Activated CD4-positive, alpha-beta T cell treated with anti-CD3 and anti-CD28 coated beads, Interleukin-10, Interleukin-2, amounts not matched to agents 100 ng/mL and 50 ng/mL, durations not matched to agents 16 hours and 8 hours (primary cell): Measurements from ENCODE around the gene ADAMTS18.
"Not testable (repeated sequence)": the region's sequence is repeated elsewhere in the genome, so short reads cannot be mapped to it uniquely, and the experiment has no call there.

Experiments used
- DNase-seq: peaks from one replicate; pipeline ENCODE4 v3.0.0-alpha.2; 2020

Gene ADAMTS18

GRCh38 chr16:77434530-77435271, at the start of gene ADAMTS18:
Gene ADAMTS18 (minus strand): TSS chr16:77435034. CDS start chr16:77434695, 339 bp downstream.
- no peak for DNase-seq

GRCh38 chr16:77480681-77481315, 46.0 kb upstream of the ADAMTS18 start:
- no peak for DNase-seq

GRCh38 chr16:77472262-77472661, 37.4 kb upstream of the ADAMTS18 start:
- no peak for DNase-seq

GRCh38 chr16:77470851-77471250, 36.0 kb upstream of the ADAMTS18 start:
- DNase-seq: no peak

GRCh38 chr16:77469634-77470033, 34.8 kb upstream of the ADAMTS18 start:
- DNase-seq: no peak

GRCh38 chr16:77468831-77469230, 34.0 kb upstream of the ADAMTS18 start:
- DNase-seq: no peak

GRCh38 chr16:77467821-77468335, 33.0 kb upstream of the ADAMTS18 start:
- DNase-seq: no peak

- DNase-seq: not testable (repeated sequence)
These were observed 28.8 kb upstream of the ADAMTS18 start for GRCh38 chr16:77463659-77464058.

GRCh38 chr16:77462894-77463293, 28.1 kb upstream of the ADAMTS18 start:
- no peak for DNase-seq

GRCh38 chr16:77459534-77460254, 24.9 kb upstream of the ADAMTS18 start:
- no peak for DNase-seq

GRCh38 chr16:77457046-77457445, 22.2 kb upstream of the ADAMTS18 start:
- DNase-seq: no peak

- no peak for DNase-seq
These were observed 17.4 kb upstream of the ADAMTS18 start for GRCh38 chr16:77452243-77452642.

GRCh38 chr16:77450790-77451487, 16.1 kb upstream of the ADAMTS18 start:
- DNase-seq: no peak

GRCh38 chr16:77449208-77449607, 14.4 kb upstream of the ADAMTS18 start:
- no peak for DNase-seq

GRCh38 chr16:77445324-77445723, 10.5 kb upstream of the ADAMTS18 start:
- no peak for DNase-seq

- DNase-seq: no peak
These were observed 9.3 kb upstream of the ADAMTS18 start for GRCh38 chr16:77444147-77444460.

GRCh38 chr16:77443357-77444146, 8.7 kb upstream of the ADAMTS18 start:
- no peak for DNase-seq

- no peak for DNase-seq
These were observed 7.2 kb upstream of the ADAMTS18 start for GRCh38 chr16:77442078-77442477.

GRCh38 chr16:77439106-77439505, 4.3 kb upstream of the ADAMTS18 start:
- no peak for DNase-seq

- no peak for DNase-seq
These were observed 3.0 kb upstream of the ADAMTS18 start for GRCh38 chr16:77437859-77438258.

- DNase-seq: no peak
These were observed 512 bp upstream of the ADAMTS18 start for GRCh38 chr16:77435272-77435820.

GRCh38 chr16:77434022-77434529, 758 bp downstream of the ADAMTS18 start:
- DNase-seq: no peak
